LNCAP (cell line): ENCODE measurements around the gene LIG1.

Experiments used
- TF ChIP-seq, protein P1 (sequence below): fragments of 450-650 bp; IDR thresholded peaks from 2 replicates; pipeline ENCODE4 v1.5.1; 2017; ENCODE audit warnings: mild to moderate bottlenecking

The LIG1 gene

DNA sequence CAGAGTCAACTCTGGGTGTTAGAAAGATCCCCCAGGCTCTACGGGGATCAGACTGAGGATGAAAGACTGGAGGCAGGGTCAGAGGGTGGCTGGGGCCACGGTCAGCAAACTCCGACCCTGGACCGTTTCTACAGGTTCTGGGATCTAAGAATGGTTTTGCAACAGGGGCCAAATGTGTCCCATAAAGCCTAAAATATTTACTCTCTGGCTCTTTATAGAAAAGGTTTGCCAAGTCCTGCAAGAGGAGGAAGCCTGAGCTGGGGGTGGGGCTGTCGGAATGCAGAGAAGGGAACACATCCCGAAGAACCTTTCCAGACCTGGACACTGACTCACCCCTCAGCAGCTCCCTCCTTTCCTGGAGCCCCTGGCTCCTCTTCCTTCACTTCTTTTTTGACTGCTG, 20.7 kb downstream of the LIG1 start:
- TF ChIP-seq, protein P1, sequence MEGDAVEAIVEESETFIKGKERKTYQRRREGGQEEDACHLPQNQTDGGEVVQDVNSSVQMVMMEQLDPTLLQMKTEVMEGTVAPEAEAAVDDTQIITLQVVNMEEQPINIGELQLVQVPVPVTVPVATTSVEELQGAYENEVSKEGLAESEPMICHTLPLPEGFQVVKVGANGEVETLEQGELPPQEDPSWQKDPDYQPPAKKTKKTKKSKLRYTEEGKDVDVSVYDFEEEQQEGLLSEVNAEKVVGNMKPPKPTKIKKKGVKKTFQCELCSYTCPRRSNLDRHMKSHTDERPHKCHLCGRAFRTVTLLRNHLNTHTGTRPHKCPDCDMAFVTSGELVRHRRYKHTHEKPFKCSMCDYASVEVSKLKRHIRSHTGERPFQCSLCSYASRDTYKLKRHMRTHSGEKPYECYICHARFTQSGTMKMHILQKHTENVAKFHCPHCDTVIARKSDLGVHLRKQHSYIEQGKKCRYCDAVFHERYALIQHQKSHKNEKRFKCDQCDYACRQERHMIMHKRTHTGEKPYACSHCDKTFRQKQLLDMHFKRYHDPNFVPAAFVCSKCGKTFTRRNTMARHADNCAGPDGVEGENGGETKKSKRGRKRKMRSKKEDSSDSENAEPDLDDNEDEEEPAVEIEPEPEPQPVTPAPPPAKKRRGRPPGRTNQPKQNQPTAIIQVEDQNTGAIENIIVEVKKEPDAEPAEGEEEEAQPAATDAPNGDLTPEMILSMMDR: no peak

DNA sequence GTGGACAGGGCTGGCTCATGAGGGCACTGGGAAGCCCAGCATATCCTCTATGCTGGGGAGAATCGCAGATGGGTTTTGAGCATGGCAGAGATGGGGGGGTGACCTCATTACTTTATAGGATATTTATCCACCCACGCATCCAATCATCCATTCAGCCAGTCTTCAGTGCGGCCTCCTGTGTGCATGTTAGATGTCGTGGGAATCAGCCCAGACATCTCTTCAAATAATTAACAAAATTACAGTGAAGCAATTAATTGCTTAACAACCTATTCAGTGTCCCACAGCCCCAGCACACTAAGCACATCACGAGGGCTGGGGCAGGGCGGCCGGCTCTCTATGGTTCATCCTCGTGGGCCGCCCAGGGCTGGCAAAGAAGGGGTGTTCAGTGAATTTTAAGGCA, 21.6 kb downstream of the LIG1 start:
- TF ChIP-seq, protein P1: no peak

DNA sequence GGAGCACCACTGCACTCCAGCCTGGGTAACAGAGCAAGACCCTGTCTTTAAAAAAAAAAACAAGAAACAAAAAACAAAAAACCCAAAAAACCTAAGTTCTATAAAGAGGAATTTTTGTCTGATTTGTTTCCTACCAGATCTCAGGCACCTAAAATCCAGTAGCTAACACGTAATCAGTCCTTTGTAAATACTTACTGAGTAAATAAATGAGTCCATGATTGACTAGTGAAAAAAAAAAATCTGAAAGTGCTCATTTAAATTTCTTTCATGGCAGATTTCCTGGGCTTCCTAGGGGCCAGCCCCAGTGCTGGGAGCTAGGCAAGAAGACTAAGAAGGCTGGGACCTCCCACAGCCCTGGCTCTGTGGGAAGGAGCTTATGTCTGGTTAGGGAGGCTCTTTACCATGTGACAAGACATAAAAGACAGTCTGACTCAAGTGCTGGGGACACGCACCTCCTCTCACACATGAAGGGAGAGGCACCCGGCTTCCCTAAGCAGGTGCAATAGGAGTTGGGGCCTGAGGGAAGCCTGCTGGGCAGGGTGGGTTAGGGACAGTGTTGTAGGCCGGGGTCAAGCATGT, 22.5 kb downstream of the LIG1 start:
- TF ChIP-seq, protein P1: no peak

DNA sequence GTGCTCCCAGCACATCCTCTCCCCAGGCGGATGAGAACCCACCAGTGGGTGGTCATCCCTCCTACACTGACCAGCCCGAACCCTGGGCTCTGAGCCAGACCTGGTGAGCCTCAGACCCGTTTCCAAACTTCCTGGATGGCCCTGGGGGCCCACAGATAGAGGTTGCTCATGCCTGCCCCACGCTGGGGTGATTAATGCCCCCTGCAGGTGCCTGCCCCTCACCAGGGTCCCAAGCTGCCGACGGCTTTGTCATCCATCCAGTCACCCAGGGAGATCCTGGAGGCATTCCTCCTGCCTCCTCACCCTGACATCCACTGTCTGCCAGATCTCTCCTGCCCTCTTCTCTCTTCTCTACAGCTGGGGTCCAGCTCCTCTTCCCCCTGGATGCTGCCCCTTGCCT, 31.1 kb downstream of the LIG1 start:
- TF ChIP-seq, protein P1: no peak

DNA sequence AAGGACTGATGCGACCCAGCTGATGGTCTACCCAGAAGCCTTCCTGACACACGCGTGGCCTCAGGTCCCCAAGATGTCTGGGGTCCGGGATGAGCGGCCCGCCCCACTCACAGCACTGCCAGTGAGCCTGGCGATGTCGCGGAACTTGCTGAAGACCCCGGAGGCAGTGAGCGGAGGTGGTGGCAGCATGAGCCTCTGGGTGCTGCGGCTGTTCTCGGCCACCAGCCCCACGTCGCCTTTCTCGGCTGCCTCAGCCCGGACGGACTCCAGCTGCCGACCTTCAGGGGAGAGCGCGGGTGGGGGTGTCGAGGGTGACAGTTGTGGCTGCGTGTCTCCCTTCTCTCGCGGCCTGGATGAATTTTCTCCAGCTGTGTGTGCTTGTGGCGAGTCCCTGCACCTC, 32.7 kb downstream of the LIG1 start:
- TF ChIP-seq, protein P1: no peak

DNA sequence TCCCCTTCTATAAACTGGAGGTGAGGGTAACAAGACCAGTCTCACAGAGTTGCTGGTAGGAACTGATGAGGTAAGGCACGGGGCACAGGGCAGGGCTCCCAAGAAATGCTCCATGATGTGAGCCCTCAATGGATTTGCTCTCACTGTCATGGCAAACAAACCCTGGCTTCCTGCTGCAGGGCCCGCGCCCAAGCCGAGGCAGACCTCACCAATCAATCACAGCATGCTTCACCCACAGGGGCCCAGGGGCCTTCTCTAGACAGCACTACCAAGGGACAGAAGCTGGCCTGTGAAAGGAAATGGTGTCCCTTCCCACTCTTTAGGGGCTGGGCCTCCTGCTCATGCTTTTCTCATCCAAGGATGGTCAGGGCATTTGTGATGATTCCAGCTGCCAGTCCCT, 33.6 kb downstream of the LIG1 start:
- TF ChIP-seq, protein P1: no peak

DNA sequence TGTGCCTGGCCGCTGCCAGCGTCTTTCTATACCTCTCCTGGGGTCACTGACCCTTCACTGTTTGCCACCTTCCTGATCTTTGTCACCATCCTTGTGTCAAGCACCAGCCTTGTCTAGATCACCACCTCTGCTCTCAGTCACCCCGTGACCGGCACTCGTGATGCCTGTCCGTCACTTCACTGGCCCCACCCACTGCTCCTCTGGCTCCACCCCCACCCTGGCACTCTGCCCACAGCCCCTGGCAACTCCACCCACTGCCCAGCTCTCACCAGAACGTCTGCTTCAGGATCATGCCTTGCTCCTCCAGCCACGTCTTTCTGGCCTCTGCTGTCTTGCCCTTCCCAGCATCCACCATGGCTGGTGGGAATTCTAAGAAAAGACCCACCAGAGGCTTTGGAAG, 34.7 kb downstream of the LIG1 start:
- TF ChIP-seq, protein P1: no peak

DNA sequence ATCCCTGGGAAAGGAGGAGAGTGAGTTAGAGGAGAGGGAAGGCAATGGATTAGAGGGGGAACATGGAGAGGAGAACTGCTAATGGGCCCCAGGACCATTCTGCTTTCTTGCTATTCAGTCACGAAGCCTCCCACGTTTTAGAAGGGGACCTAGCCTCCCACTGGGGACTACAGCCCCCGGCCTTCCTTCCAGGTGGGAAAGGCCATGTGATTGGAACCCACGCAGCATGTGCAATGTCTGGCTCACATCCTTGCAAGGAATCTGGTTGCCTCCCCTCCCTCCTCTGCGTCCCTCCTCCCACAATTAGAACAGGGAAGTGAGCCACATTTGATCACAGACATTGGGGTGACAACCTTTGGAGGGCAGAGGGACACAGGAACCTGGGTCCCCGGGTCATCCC, 37.0 kb downstream of the LIG1 start:
- TF ChIP-seq, protein P1: no peak
